Sigmoid colon (tissue), 3 donors: Measurements from ENCODE around the gene ODAD4.

Experiments
- POLR2A ChIP-seq, 2 donors: fragments of 450-650 bp; IDR thresholded peaks; one replicate each; pipeline ENCODE4 v1.6.1; 2016; ENCODE audit warnings: antibody characterized with exemption in 2 of 2, mild to moderate bottlenecking in 2 of 2, moderate library complexity in 2 of 2
- TF ChIP-seq, protein P1 (sequence below), 4 experiments: fragments of 450-650 bp in 3 of 4; fragments of 200-600 bp in 1 of 4; IDR thresholded peaks; one replicate each; pipeline ENCODE4 v1.5.1; 2016 to 2019; ENCODE audit warnings: antibody characterized with exemption in 4 of 4, mild to moderate bottlenecking in 3 of 4, moderate library complexity in 2 of 4

DNA sequence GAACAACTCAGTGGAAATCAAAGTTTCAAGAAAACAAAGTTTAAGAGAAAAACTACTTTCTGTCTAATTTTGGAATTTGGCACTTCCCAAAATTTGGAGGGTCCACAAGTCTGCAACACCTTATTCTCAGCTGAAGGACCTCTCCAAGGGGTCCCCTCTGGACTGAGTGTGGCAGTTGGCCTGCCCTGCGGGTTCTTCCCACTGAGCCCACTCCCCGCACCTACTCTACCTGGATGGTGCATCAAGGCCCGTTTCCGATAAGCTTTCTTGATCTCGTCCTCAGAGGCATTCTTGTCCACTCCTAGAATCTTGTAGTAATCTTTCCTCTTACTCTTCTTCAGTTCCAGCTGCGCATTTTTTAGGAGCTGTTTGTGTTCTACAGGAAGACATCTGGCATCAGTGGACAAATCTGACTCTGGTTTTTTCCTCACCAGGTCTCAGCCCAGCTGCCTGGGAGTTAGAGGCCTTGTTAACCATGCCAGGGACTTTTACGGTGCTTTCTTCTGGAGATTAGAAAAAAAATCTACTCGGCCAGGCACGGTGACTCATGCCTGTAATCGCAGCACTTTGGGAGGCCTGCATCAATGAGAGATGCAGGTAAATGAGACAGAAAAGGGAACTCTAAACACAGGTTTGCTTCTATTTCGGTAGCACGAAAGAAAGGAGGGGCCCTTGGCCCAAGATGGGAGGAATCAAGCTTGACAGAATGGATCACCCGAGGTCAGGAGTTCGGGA is 51.8 kb downstream of the ODAD4 start:
- TF ChIP-seq POLR2A (IDR thresholded peaks at IDR 0.05) = no peak
- TF ChIP-seq, protein P1, sequence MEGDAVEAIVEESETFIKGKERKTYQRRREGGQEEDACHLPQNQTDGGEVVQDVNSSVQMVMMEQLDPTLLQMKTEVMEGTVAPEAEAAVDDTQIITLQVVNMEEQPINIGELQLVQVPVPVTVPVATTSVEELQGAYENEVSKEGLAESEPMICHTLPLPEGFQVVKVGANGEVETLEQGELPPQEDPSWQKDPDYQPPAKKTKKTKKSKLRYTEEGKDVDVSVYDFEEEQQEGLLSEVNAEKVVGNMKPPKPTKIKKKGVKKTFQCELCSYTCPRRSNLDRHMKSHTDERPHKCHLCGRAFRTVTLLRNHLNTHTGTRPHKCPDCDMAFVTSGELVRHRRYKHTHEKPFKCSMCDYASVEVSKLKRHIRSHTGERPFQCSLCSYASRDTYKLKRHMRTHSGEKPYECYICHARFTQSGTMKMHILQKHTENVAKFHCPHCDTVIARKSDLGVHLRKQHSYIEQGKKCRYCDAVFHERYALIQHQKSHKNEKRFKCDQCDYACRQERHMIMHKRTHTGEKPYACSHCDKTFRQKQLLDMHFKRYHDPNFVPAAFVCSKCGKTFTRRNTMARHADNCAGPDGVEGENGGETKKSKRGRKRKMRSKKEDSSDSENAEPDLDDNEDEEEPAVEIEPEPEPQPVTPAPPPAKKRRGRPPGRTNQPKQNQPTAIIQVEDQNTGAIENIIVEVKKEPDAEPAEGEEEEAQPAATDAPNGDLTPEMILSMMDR (IDR thresholded peaks at IDR 0.05) = no peak
